Neural cell (in vitro differentiated cells): ENCODE results near the gene MINDY4. TPM values are rescaled to one million over a fixed set of nuclear protein-coding genes. Genes with fewer than 3 reads are reported as not detected.

Source experiments
- H2AFZ ChIP-seq: fragments of 200-600, 300-800 bp; sonication (generic), shearing (Covaris generic); 2 replicates; pipeline ENCODE4 v1.6.0; 2014; ENCODE audit warnings: low read depth, mild to moderate bottlenecking, antibody characterized with exemption, low read length, moderate library complexity
- H3F3A ChIP-seq: fragments of 200-600 bp; shearing (Covaris generic); 2 replicates; pipeline ENCODE4 v1.6.1; 2016; ENCODE audit warnings: mild to moderate bottlenecking, moderate library complexity, mixed read lengths, antibody characterized with exemption, low read length; ENCODE audit not compliant: insufficient read depth, poor library complexity, severe bottlenecking
- H3K27ac ChIP-seq: fragments of 200-600, 300-800 bp; sonication (generic), shearing (Covaris generic); 2 replicates; pipeline ENCODE4 v1.5.1; 2014; ENCODE audit warnings: mild to moderate bottlenecking, low read length, moderate library complexity
- H3K27me3 ChIP-seq: fragments of 300-800, 200-600 bp; sonication (generic), shearing (Covaris generic); 2 replicates; pipeline ENCODE4 v1.6.0; 2014; ENCODE audit warnings: mild to moderate bottlenecking, low read depth, low read length, moderate library complexity; ENCODE audit not compliant: insufficient read depth
- H3K36me3 ChIP-seq: fragments of 300-800, 200-600 bp; sonication (generic), shearing (Covaris generic); 2 replicates; pipeline ENCODE4 v1.5.1; 2014; ENCODE audit warnings: mild to moderate bottlenecking, antibody characterized with exemption, low read length, moderate library complexity; ENCODE audit not compliant: insufficient read depth
- H3K4me2 ChIP-seq: fragments of 300-800, 200-600 bp; sonication (generic), shearing (Covaris generic); 2 replicates; pipeline ENCODE4 v1.6.0; 2014; ENCODE audit warnings: mild to moderate bottlenecking, low read length
- H3K4me3 ChIP-seq: fragments of 300-800, 200-600 bp; sonication (generic), shearing (Covaris generic); 2 replicates; pipeline ENCODE4 v1.5.1; 2014; ENCODE audit warnings: mild to moderate bottlenecking, low read length, moderate library complexity
- H3K79me2 ChIP-seq: fragments of 200-600 bp; shearing (Covaris generic); replicated peaks from 2 replicates; pipeline ENCODE4 v1.6.0; 2014; ENCODE audit warnings: mild to moderate bottlenecking, low read length, moderate library complexity; ENCODE audit not compliant: insufficient read depth
- H3K9ac ChIP-seq: fragments of 300-800, 200-600 bp; sonication (generic), shearing (Covaris generic); 2 replicates; pipeline ENCODE4 v1.6.1; 2016; ENCODE audit warnings: mild to moderate bottlenecking, low read length, mixed read lengths
- H3K9me2 ChIP-seq: fragments of 200-600 bp; shearing (Covaris generic); 2 replicates; pipeline ENCODE4 v1.6.1; 2016; ENCODE audit warnings: mild to moderate bottlenecking, low read length, mixed read lengths; ENCODE audit not compliant: insufficient read depth
- H3K9me3 ChIP-seq: fragments of 200-600, 300-800 bp; sonication (generic), shearing (Covaris generic); 2 replicates; pipeline ENCODE4 v1.6.1; 2016; ENCODE audit warnings: mild to moderate bottlenecking, mixed run types, low read length, moderate library complexity, mixed read lengths
- H4K20me1 ChIP-seq: fragments of 200-600 bp; shearing (Covaris generic); 2 replicates; pipeline ENCODE4 v1.6.1; 2016; ENCODE audit warnings: mild to moderate bottlenecking, mixed run types; ENCODE audit not compliant: insufficient read depth
- CTCF ChIP-seq: fragments of 450-650 bp; IDR thresholded peaks from 2 replicates; pipeline ENCODE4 v1.5.1; 2014; ENCODE audit warnings: antibody characterized with exemption, mild to moderate bottlenecking, moderate library complexity; ENCODE audit not compliant: poor library complexity, severe bottlenecking
- EP300 ChIP-seq: fragments of 450-650 bp; conservative IDR thresholded peaks from 2 replicates; pipeline ENCODE4 v1.6.1; 2014; ENCODE audit warnings: antibody characterized with exemption, mild to moderate bottlenecking, moderate library complexity; ENCODE audit not compliant: poor library complexity, severe bottlenecking
- MXI1 ChIP-seq: fragments of 450-650 bp; conservative IDR thresholded peaks from 2 replicates; pipeline ENCODE4 v1.6.1; 2014; ENCODE audit warnings: antibody characterized with exemption, mild to moderate bottlenecking; ENCODE audit not compliant: poor library complexity, severe bottlenecking
- POLR2AphosphoS5 ChIP-seq: IDR thresholded peaks from 2 replicates; pipeline ENCODE4 v1.6.1; 2012
- RAD21 ChIP-seq: fragments of 450-650 bp; conservative IDR thresholded peaks from 2 replicates; pipeline ENCODE4 v1.6.1; 2014; ENCODE audit warnings: antibody characterized with exemption, mild to moderate bottlenecking, moderate library complexity
- SMC3 ChIP-seq: fragments of 450-650 bp; conservative IDR thresholded peaks from 2 replicates; pipeline ENCODE4 v1.6.1; 2014; ENCODE audit warnings: antibody characterized with exemption, mild to moderate bottlenecking, moderate library complexity; ENCODE audit not compliant: poor library complexity
- TAF1 ChIP-seq: IDR thresholded peaks from 2 replicates; pipeline ENCODE4 v1.6.1; 2012; ENCODE audit warnings: low read depth
- polyA plus RNA-seq: library from polyadenylated mRNA; depleted of rRNA; stranded (reverse); fragments of >200 nt; gene quantifications from 2 replicates; pipeline ENCODE4 v1.2.3, GENCODE V29; 2014
- TF ChIP-seq, protein P1 (sequence below): IDR thresholded peaks from 2 replicates; pipeline ENCODE4 v1.6.1; 2012; ENCODE audit warnings: borderline replicate concordance

MINDY4 gene
- polyA plus RNA-seq, 1 donor from 2014 or later = 1.0 TPM

DNA sequence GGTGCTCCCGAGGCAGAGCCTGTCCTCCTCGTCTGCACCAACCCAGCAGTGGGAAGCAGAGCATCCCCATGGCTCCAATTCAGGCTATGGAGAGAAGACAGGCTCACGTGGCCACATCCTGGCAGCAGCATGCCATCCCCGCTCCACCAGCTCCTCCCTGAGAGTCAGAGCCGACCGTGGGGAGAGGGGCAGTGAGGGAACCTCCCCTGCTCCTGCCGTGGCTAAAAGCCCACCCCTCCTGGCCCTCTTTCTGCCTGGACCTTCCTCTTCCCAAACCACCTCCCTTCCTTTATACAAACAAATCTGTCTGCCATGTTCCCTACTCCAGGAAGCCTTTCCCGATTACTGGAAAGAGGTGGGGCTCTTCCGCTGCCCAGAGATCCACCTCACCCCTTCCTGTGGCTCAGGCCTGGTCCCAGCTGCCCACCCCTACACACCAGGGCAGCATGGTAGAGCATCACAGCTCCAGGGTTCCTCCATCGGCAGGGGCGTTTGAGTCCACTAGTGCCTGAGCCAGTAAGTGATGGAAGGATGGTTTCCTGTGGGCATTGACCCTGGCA, 129.7 kb downstream of the MINDY4 start:
- no peaks in the 10 kb centered on the region for H3K9me2 ChIP-seq
- no peak overlapping the region for H3K27ac ChIP-seq
- H3K36me3 ChIP-seq = no peaks in the 10 kb centered on the region
- H3K9ac ChIP-seq = no peak overlapping the region
- no peak for TF ChIP-seq POLR2AphosphoS5
- TF ChIP-seq MXI1 = no peak
- TF ChIP-seq EP300 = no peak
- TF ChIP-seq, protein P1, sequence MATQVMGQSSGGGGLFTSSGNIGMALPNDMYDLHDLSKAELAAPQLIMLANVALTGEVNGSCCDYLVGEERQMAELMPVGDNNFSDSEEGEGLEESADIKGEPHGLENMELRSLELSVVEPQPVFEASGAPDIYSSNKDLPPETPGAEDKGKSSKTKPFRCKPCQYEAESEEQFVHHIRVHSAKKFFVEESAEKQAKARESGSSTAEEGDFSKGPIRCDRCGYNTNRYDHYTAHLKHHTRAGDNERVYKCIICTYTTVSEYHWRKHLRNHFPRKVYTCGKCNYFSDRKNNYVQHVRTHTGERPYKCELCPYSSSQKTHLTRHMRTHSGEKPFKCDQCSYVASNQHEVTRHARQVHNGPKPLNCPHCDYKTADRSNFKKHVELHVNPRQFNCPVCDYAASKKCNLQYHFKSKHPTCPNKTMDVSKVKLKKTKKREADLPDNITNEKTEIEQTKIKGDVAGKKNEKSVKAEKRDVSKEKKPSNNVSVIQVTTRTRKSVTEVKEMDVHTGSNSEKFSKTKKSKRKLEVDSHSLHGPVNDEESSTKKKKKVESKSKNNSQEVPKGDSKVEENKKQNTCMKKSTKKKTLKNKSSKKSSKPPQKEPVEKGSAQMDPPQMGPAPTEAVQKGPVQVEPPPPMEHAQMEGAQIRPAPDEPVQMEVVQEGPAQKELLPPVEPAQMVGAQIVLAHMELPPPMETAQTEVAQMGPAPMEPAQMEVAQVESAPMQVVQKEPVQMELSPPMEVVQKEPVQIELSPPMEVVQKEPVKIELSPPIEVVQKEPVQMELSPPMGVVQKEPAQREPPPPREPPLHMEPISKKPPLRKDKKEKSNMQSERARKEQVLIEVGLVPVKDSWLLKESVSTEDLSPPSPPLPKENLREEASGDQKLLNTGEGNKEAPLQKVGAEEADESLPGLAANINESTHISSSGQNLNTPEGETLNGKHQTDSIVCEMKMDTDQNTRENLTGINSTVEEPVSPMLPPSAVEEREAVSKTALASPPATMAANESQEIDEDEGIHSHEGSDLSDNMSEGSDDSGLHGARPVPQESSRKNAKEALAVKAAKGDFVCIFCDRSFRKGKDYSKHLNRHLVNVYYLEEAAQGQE = no peak
- no peak for TF ChIP-seq RAD21
- no peaks in the 10 kb centered on the region for H3K79me2 ChIP-seq
- no peaks in the 10 kb centered on the region for H3K27me3 ChIP-seq
- H3K9me3 ChIP-seq = no peaks in the 10 kb centered on the region
- H3K4me3 ChIP-seq = no peak overlapping the region
- no peaks in the 10 kb centered on the region for H3F3A ChIP-seq
- no peaks in the 10 kb centered on the region for H4K20me1 ChIP-seq
- H3K4me2 ChIP-seq = no peak overlapping the region
- H2AFZ ChIP-seq = no peak overlapping the region

DNA sequence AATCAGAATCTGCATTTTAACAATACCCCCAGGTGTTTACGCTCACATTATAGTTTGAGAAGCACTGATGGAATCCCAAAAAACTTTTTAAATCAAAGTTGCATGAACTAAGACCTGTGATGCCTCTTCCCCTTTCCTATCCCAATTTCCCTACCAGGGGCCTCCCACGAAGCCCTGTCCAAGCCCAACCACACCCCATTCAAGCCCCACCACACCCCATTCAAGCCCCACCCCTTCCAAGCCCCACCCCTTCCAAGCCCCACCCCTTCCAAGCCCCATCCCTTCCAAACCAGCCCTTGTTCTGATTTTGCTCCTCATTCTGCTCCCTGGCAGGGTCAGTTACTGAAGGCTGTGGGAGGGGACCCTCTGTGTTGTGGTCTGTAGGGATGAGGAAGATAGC, 130.6 kb downstream of the MINDY4 start:
- H3K9me3 ChIP-seq = no peaks in the 10 kb centered on the region

GRCh38 chr7:30902466-30902865, 131.2 kb downstream of the MINDY4 start:
- no peaks in the 10 kb centered on the region for H3K9me2 ChIP-seq
- no peaks in the 10 kb centered on the region for H3F3A ChIP-seq
- H3K9me3 ChIP-seq = no peaks in the 10 kb centered on the region
- no peak overlapping the region for H3K27ac ChIP-seq
- no peaks in the 10 kb centered on the region for H3K27me3 ChIP-seq
- H4K20me1 ChIP-seq = no peaks in the 10 kb centered on the region
- H2AFZ ChIP-seq = no peak overlapping the region
- no peak for TF ChIP-seq SMC3
- TF ChIP-seq MXI1 = no peak
- TF ChIP-seq CTCF = no peak
- TF ChIP-seq POLR2AphosphoS5 = no peak
- TF ChIP-seq RAD21 = no peak
- H3K4me3 ChIP-seq = no peak overlapping the region
- H3K79me2 ChIP-seq = no peaks in the 10 kb centered on the region
- H3K36me3 ChIP-seq = no peaks in the 10 kb centered on the region
- H3K9ac ChIP-seq = no peak overlapping the region
- no peak overlapping the region for H3K4me2 ChIP-seq

More for the DNA sequence above, 130.6 kb downstream of the MINDY4 start:
- Histone ChIP-seq H3F3A (no peaks in the 10 kb centered on the region), H3K79me2 (no peaks in the 10 kb centered on the region), H3K9me2 (no peaks in the 10 kb centered on the region), H3K27ac (no peak overlapping the region), H4K20me1 (no peaks in the 10 kb centered on the region), H3K36me3 (no peaks in the 10 kb centered on the region), H3K9ac (no peak overlapping the region), H3K4me2 (no peak overlapping the region), H3K27me3 (no peaks in the 10 kb centered on the region), H2AFZ (no peak overlapping the region), H3K4me3 (no peak overlapping the region)
- TF ChIP-seq RAD21 (no peak), EP300 (no peak), TAF1 (no peak)
